H1 (cell line): ENCODE measurements around the gene CCDC86. TPM values are rescaled to one million over a fixed set of nuclear protein-coding genes. Genes with fewer than 3 reads are reported as not detected.

Experiments used
- ASH2L ChIP-seq: fragments of 200-600, 300-600 bp; sonication (generic); IDR thresholded peaks from one replicate; pipeline ENCODE4 v1.7.1; 2017; ENCODE audit warnings: low read length
- BRCA1 ChIP-seq: IDR thresholded peaks from 2 replicates; pipeline ENCODE4 v1.6.1; 2012; ENCODE audit warnings: low read depth, low read length, improper control_type of control experiment
- KDM4A ChIP-seq: IDR thresholded peaks from one replicate; pipeline ENCODE4 v1.7.1; 2012; ENCODE audit warnings: low read depth, mild to moderate bottlenecking, moderate library complexity, low read length, inconsistent platforms; ENCODE audit not compliant: severe bottlenecking
- MAFK ChIP-seq: IDR thresholded peaks from 2 replicates; pipeline ENCODE4 v1.6.1; 2012; ENCODE audit warnings: low read depth, mild to moderate bottlenecking, improper control_type of control experiment, low read length
- POU5F1 ChIP-seq: IDR thresholded peaks from 2 replicates; pipeline ENCODE4 v1.6.1; 2011; ENCODE audit warnings: low read depth, mild to moderate bottlenecking, low read length, moderate library complexity
- RAD21 ChIP-seq, 2 experiments: IDR thresholded peaks in 1 of 2; conservative IDR thresholded peaks in 1 of 2; 2 replicates each; pipeline ENCODE4 v1.6.1; 2011; ENCODE audit warnings: low read depth in 2 of 2, low read length in 2 of 2, improper control_type of control experiment in 1 of 2, inconsistent platforms in 1 of 2, mild to moderate bottlenecking in 1 of 2, moderate library complexity in 1 of 2
- SRF ChIP-seq: IDR thresholded peaks from 2 replicates; pipeline ENCODE4 v1.6.1; 2011; ENCODE audit warnings: mild to moderate bottlenecking, low read depth, low read length, moderate library complexity
- TBP ChIP-seq: IDR thresholded peaks from 2 replicates; pipeline ENCODE4 v1.6.1; 2011; ENCODE audit warnings: low read depth, low read length, improper control_type of control experiment
- polyA plus RNA-seq, 7 experiments: library from polyadenylated mRNA; depleted of rRNA in 3 of 7; stranded (reverse) in 5 of 7; unstranded in 2 of 7; fragments of >200 nt in 5 of 7; fragments of 200-250 nt in 2 of 7; gene quantifications; 1 replicate in 5 of 7; 2 replicates in 1 of 7; 4 replicates in 1 of 7; pipeline versions ENCODE4 v1.2.1 to v1.2.3, GENCODE V29; 2011 to 2013; ENCODE audit warnings: missing spikeins in 2 of 7, mixed read lengths in 2 of 7
- total RNA-seq: library from RNA; stranded (reverse); fragmentation: NEBNext Ultra II Directional; extraction: Animal tissue kit (Norgen Biotek cat#: 25700); gene quantifications from 2 replicates; pipeline ENCODE4 v1.2.1, GENCODE V29; 2021
- TF ChIP-seq, protein P1 (sequence below): fragments of 300-600 bp; sonication (generic); IDR thresholded peaks from 2 replicates; pipeline ENCODE4 v1.7.1; 2012; ENCODE audit warnings: low read length, moderate library complexity, mild to moderate bottlenecking, inconsistent platforms; ENCODE audit not compliant: insufficient replicate concordance

CCDC86 gene
- total and polyA plus RNA-seq, 2 of the 8 experiments (the other 6 are each of a cell fraction or from before 2014, with no cell fraction given), result 37.7 to 76.4 TPM

DNA sequence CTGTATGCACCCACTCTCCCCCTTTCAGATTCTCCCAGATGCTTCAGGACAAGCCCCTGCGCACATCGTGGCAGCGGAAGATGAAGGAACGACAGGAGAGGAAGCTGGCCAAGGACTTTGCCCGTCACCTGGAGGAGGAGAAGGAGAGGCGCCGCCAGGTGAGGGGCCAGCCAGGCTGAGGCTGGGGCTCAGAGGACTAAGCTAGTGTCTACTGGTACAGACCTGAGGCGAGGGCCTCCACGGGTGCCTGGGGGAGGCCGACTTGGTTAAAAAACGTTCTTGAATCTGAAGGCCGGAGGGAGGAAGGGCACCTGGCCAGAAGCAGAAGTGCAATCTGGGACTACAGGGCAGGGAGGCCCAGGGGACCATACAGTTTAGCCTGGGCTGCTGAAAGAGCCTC is 6.0 kb downstream of the CCDC86 start (continued):
- TF ChIP-seq, protein P1, sequence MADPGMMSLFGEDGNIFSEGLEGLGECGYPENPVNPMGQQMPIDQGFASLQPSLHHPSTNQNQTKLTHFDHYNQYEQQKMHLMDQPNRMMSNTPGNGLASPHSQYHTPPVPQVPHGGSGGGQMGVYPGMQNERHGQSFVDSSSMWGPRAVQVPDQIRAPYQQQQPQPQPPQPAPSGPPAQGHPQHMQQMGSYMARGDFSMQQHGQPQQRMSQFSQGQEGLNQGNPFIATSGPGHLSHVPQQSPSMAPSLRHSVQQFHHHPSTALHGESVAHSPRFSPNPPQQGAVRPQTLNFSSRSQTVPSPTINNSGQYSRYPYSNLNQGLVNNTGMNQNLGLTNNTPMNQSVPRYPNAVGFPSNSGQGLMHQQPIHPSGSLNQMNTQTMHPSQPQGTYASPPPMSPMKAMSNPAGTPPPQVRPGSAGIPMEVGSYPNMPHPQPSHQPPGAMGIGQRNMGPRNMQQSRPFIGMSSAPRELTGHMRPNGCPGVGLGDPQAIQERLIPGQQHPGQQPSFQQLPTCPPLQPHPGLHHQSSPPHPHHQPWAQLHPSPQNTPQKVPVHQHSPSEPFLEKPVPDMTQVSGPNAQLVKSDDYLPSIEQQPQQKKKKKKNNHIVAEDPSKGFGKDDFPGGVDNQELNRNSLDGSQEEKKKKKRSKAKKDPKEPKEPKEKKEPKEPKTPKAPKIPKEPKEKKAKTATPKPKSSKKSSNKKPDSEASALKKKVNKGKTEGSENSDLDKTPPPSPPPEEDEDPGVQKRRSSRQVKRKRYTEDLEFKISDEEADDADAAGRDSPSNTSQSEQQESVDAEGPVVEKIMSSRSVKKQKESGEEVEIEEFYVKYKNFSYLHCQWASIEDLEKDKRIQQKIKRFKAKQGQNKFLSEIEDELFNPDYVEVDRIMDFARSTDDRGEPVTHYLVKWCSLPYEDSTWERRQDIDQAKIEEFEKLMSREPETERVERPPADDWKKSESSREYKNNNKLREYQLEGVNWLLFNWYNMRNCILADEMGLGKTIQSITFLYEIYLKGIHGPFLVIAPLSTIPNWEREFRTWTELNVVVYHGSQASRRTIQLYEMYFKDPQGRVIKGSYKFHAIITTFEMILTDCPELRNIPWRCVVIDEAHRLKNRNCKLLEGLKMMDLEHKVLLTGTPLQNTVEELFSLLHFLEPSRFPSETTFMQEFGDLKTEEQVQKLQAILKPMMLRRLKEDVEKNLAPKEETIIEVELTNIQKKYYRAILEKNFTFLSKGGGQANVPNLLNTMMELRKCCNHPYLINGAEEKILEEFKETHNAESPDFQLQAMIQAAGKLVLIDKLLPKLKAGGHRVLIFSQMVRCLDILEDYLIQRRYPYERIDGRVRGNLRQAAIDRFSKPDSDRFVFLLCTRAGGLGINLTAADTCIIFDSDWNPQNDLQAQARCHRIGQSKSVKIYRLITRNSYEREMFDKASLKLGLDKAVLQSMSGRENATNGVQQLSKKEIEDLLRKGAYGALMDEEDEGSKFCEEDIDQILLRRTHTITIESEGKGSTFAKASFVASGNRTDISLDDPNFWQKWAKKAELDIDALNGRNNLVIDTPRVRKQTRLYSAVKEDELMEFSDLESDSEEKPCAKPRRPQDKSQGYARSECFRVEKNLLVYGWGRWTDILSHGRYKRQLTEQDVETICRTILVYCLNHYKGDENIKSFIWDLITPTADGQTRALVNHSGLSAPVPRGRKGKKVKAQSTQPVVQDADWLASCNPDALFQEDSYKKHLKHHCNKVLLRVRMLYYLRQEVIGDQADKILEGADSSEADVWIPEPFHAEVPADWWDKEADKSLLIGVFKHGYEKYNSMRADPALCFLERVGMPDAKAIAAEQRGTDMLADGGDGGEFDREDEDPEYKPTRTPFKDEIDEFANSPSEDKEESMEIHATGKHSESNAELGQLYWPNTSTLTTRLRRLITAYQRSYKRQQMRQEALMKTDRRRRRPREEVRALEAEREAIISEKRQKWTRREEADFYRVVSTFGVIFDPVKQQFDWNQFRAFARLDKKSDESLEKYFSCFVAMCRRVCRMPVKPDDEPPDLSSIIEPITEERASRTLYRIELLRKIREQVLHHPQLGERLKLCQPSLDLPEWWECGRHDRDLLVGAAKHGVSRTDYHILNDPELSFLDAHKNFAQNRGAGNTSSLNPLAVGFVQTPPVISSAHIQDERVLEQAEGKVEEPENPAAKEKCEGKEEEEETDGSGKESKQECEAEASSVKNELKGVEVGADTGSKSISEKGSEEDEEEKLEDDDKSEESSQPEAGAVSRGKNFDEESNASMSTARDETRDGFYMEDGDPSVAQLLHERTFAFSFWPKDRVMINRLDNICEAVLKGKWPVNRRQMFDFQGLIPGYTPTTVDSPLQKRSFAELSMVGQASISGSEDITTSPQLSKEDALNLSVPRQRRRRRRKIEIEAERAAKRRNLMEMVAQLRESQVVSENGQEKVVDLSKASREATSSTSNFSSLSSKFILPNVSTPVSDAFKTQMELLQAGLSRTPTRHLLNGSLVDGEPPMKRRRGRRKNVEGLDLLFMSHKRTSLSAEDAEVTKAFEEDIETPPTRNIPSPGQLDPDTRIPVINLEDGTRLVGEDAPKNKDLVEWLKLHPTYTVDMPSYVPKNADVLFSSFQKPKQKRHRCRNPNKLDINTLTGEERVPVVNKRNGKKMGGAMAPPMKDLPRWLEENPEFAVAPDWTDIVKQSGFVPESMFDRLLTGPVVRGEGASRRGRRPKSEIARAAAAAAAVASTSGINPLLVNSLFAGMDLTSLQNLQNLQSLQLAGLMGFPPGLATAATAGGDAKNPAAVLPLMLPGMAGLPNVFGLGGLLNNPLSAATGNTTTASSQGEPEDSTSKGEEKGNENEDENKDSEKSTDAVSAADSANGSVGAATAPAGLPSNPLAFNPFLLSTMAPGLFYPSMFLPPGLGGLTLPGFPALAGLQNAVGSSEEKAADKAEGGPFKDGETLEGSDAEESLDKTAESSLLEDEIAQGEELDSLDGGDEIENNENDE, result no peak
- no peak for TF ChIP-seq POU5F1
- TF ChIP-seq ASH2L, result no peak
- TF ChIP-seq KDM4A, result no peak
- TF ChIP-seq RAD21 (IDR thresholded peaks at IDR 0.05 in 1 of 2, conservative IDR thresholded peaks at IDR 0.05 in 1 of 2; ENCODE audit: low read depth in 2 of 2, low read length in 2 of 2), result no peak
- no peak for TF ChIP-seq TBP
- TF ChIP-seq BRCA1, result no peak
- no peak for TF ChIP-seq SRF
- no peak for TF ChIP-seq MAFK
- TF ChIP-seq, all 59 proteins: peak for 0
